ENCODE results near the gene CLCN2. TPM values are rescaled to one million over a fixed set of nuclear protein-coding genes. Genes with fewer than 3 reads are reported as not detected.

CLCN2 gene
- total and polyA plus RNA-seq, 2 experiments from 2014 or later: 11.9 to 12.3 TPM

DNA sequence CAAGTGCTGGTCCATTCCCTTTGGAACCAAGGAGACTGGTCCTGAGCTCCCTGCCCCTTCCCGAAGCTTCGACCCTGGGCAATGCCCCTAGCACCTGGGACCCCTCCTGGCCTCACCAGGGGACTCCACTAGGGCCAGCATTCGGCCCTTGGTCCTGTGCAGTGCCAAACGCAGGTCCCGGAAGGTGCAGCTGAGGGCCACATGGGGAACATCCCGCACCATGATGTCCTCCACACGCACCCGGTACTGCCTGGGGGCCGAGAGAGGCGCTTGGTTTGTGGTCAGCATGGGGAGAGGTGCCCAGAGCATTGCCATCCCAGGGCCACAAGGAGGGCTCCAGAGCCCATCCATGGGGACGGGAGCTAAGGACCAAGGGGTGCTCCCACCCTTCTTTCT, 7.9 kb downstream of the CLCN2 start:
- TF ChIP-seq, protein P1, sequence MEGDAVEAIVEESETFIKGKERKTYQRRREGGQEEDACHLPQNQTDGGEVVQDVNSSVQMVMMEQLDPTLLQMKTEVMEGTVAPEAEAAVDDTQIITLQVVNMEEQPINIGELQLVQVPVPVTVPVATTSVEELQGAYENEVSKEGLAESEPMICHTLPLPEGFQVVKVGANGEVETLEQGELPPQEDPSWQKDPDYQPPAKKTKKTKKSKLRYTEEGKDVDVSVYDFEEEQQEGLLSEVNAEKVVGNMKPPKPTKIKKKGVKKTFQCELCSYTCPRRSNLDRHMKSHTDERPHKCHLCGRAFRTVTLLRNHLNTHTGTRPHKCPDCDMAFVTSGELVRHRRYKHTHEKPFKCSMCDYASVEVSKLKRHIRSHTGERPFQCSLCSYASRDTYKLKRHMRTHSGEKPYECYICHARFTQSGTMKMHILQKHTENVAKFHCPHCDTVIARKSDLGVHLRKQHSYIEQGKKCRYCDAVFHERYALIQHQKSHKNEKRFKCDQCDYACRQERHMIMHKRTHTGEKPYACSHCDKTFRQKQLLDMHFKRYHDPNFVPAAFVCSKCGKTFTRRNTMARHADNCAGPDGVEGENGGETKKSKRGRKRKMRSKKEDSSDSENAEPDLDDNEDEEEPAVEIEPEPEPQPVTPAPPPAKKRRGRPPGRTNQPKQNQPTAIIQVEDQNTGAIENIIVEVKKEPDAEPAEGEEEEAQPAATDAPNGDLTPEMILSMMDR (IDR thresholded peaks at IDR 0.05; ENCODE audit: poor library complexity): no peak
- no peak for TF ChIP-seq EZH2phosphoT487 (IDR thresholded peaks at IDR 0.05; ENCODE audit: low read depth, severe bottlenecking, unreplicated experiment)
- no peak for TF ChIP-seq EZH2 (IDR thresholded peaks at IDR 0.05; ENCODE audit: borderline replicate concordance)
- DNase-seq (ENCODE audit: low spot score): no peak
- no peak overlapping the region for H3K27ac ChIP-seq
- WGBS (ENCODE audit: low lambda C conversion rate, missing lambda C conversion rate): 98% methylated on average over 11 of the region's 11 CpGs
- H4K20me1 ChIP-seq (ENCODE audit: insufficient read depth, poor library complexity, severe bottlenecking): no peaks in the 10 kb centered on the region
- H3K4me2 ChIP-seq: no peak overlapping the region
- no peaks in the 10 kb centered on the region for H3K9me3 ChIP-seq (ENCODE audit: low read depth)
- H3K79me2 ChIP-seq: no peaks in the 10 kb centered on the region
- H3K27me3 ChIP-seq: no peaks in the 10 kb centered on the region
- no peak overlapping the region for H2AFZ ChIP-seq
- H3K36me3 ChIP-seq (replicated peaks; ENCODE audit: insufficient read depth, low read depth): no peaks in the 10 kb centered on the region
- H3K4me1 ChIP-seq (ENCODE audit: insufficient read depth): peaks cover 6% of the 10 kb centered on the region
- H3K4me3 ChIP-seq: no peak overlapping the region
- no peaks in the 10 kb centered on the region for H3K9me2 ChIP-seq (replicated peaks; ENCODE audit: insufficient read depth)

DNA sequence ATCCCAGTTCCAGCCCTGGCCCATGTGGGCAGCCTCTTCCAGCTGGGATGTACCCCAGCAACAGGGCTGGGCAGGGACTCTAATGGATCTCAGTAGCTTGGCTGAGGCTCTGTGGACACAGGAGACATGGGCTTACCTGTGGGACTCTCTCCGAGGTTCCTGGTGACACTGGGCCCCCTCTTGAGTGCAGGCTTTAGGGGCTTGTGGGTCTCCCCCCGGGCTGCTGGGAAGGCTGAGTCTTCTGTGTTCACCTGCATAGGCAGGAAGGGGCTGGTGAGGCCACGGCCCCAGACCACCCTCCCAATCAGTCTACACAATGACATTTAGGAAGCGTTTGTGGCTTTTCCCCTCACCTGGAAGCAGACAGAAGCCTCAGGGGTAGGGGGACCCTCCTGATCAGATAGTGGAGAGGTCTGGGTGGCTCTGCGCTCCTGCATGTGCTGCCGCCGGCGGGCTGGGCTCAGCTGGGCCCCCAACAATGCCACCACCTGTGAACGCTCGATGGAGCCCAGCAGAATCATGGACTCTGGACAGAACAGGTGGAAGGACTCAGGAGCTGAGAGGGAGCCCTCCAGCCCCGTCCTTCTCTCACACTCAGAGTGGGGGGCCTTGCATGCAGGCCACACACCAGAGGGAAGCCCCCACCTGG, 8.4 kb downstream of the CLCN2 start:
- no peak overlapping the region for H3K27ac ChIP-seq
- no peak overlapping the region for H3K4me3 ChIP-seq
- H3K79me2 ChIP-seq: no peaks in the 10 kb centered on the region
- H2AFZ ChIP-seq: no peak overlapping the region
- TF ChIP-seq EZH2 (IDR thresholded peaks at IDR 0.05; ENCODE audit: borderline replicate concordance): no peak
- TF ChIP-seq, protein P1 (IDR thresholded peaks at IDR 0.05; ENCODE audit: poor library complexity): no peak
- no peaks in the 10 kb centered on the region for H3K9me2 ChIP-seq (replicated peaks; ENCODE audit: insufficient read depth)
- no peaks in the 10 kb centered on the region for H3K9me3 ChIP-seq (ENCODE audit: low read depth)
- WGBS (ENCODE audit: low lambda C conversion rate, missing lambda C conversion rate): 95% methylated on average over 11 of the region's 11 CpGs
- DNase-seq (ENCODE audit: low spot score): no peak
- H3K4me2 ChIP-seq: no peak overlapping the region
- H3K27me3 ChIP-seq: no peaks in the 10 kb centered on the region
- no peaks in the 10 kb centered on the region for H4K20me1 ChIP-seq (ENCODE audit: insufficient read depth, poor library complexity, severe bottlenecking)
- H3K4me1 ChIP-seq (ENCODE audit: insufficient read depth): peaks cover 9% of the 10 kb centered on the region
- H3K36me3 ChIP-seq (replicated peaks; ENCODE audit: insufficient read depth, low read depth): no peaks in the 10 kb centered on the region

DNA sequence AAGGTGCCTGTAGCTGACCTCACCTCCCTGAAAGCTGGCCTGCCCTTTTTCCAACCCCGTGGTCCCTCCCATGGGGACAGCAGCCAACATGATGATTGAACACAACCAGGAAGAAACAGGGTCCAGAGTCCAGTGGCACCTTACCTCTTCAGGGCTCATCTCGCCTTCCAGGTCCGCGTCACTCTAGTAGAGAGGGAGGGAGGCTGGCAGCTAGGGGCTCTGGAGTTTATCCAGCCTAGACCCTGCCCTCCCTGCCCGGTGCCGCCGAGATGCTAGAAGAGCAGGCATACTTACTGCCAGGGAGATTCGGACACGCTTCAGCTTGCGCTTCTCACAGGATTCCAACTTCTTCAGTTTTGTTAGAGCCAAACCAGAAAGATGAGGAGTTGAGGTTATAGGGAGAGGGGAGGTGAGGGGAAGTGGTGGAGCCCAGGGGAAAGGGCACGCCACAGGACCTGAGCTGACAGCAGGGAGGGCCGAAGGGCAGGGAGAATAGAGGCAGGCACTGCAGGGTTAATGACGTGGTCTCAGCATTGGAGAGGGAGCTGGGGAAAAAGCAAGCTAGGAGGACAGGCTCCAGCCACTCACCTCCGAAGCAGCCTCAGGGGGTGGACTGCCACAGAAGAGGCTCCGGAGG, 9.1 kb downstream of the CLCN2 start:
- Histone ChIP-seq H3K36me3 (replicated peaks; ENCODE audit: insufficient read depth, low read depth) (no peaks in the 10 kb centered on the region), H2AFZ (no peak overlapping the region), H3K27ac (peak overlapping the region; percentile 76), H3K4me3 (no peak overlapping the region), H3K27me3 (no peaks in the 10 kb centered on the region), H3K9me2 (replicated peaks; ENCODE audit: insufficient read depth) (no peaks in the 10 kb centered on the region), H3K4me2 (no peak overlapping the region), H4K20me1 (ENCODE audit: insufficient read depth, poor library complexity, severe bottlenecking) (no peaks in the 10 kb centered on the region), H3K4me1 (ENCODE audit: insufficient read depth) (peaks cover 9% of the 10 kb centered on the region), H3K9me3 (ENCODE audit: low read depth) (no peaks in the 10 kb centered on the region), H3K79me2 (no peaks in the 10 kb centered on the region)
- peak; percentile 65 for DNase-seq (ENCODE audit: low spot score)
- no peak for TF ChIP-seq EZH2 (IDR thresholded peaks at IDR 0.05; ENCODE audit: borderline replicate concordance)
- TF ChIP-seq, protein P1 (IDR thresholded peaks at IDR 0.05; ENCODE audit: poor library complexity): no peak
- no peak for TF ChIP-seq EZH2phosphoT487 (IDR thresholded peaks at IDR 0.05; ENCODE audit: low read depth, severe bottlenecking, unreplicated experiment)
- WGBS (ENCODE audit: low lambda C conversion rate, missing lambda C conversion rate): 88% methylated on average over 15 of the region's 15 CpGs
